ENCODE results near the gene RHBDD3. TPM values are rescaled to one million over a fixed set of nuclear protein-coding genes. Genes with fewer than 3 reads are reported as not detected.
A peak's percentile ranks its signal among the peaks of the same experiment; 100 is the strongest.

The RHBDD3 gene
- total RNA-seq, 1 donor from 2014 or later = 35.6 TPM

DNA sequence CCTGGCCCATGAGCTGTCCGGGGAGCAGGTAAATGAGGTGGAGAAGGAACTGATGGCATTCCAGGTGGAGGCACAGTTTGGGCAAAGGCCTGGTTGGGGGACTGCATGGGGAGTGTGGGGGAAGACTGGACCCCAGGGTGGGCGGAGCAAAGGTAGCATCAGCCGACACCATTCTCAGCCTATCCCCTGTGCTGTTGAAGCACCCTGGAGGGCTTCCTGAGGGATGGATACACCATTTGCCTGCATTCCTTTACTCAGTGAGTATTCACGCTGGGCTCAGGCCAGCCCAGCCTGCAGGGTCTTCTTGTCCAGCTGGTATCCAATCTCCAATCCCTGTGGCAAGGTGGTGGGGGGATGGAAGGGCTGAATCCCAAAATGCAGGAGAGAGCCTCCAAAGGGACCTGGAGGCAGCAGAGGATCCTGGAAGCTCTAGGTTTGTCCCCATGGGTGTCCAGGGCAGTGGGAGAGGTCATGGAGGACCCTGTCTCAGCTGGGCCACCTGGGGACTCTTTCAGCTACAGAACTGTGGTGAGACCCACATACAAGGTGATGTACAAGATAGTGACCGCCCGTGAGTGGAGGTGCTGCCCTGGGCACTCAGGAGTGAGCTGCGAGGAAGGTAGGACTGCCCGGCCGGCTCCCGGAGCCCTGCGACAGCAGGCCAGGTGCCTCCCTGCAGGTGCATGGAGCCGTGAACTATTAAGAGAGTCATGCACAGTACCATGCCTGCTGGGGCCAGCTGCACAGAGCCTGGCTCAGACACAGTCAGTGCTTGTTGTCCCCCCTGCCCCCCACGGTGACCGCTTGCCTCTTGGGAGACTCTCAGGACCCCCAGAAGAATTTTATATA is 52.5 kb downstream of the RHBDD3 start:
- H2AFZ ChIP-seq (ENCODE audit: low read depth, low read length) = no peak overlapping the region
- Mint-ChIP-seq H3K4me1 (ENCODE audit: low read depth, unreplicated experiment) (no peaks in the 10 kb centered on the region), H3K27ac (ENCODE audit: unreplicated experiment) (no peak overlapping the region), H3K4me3 (ENCODE audit: unreplicated experiment) (peak overlapping the region; percentile 20), H3K27me3 (ENCODE audit: low read depth, unreplicated experiment) (peaks cover 51% of the 10 kb centered on the region), H3K36me3 (ENCODE audit: low read depth, unreplicated experiment) (no peaks in the 10 kb centered on the region), H3K9me3 (ENCODE audit: unreplicated experiment) (no peaks in the 10 kb centered on the region)
- H3K4me2 ChIP-seq (ENCODE audit: low read length) = no peak overlapping the region
- H3K27me3 ChIP-seq (ENCODE audit: insufficient read depth, low read length) = peaks cover 2% of the 10 kb centered on the region
- H3K27ac ChIP-seq (ENCODE audit: low read depth, low read length) = no peak overlapping the region
- H3K4me3 ChIP-seq (ENCODE audit: insufficient read depth, low read depth, low read length) = no peak overlapping the region
- TF ChIP-seq EZH2 (IDR thresholded peaks at IDR 0.05; ENCODE audit: insufficient read depth, low read length) = no peak
- TF ChIP-seq, protein P1, sequence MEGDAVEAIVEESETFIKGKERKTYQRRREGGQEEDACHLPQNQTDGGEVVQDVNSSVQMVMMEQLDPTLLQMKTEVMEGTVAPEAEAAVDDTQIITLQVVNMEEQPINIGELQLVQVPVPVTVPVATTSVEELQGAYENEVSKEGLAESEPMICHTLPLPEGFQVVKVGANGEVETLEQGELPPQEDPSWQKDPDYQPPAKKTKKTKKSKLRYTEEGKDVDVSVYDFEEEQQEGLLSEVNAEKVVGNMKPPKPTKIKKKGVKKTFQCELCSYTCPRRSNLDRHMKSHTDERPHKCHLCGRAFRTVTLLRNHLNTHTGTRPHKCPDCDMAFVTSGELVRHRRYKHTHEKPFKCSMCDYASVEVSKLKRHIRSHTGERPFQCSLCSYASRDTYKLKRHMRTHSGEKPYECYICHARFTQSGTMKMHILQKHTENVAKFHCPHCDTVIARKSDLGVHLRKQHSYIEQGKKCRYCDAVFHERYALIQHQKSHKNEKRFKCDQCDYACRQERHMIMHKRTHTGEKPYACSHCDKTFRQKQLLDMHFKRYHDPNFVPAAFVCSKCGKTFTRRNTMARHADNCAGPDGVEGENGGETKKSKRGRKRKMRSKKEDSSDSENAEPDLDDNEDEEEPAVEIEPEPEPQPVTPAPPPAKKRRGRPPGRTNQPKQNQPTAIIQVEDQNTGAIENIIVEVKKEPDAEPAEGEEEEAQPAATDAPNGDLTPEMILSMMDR (IDR thresholded peaks at IDR 0.05; ENCODE audit: insufficient read depth, low read depth, low read length) = no peak
- no peaks in the 10 kb centered on the region for H3K9me3 ChIP-seq (ENCODE audit: insufficient read depth, low read depth, low read length)
- H3K79me2 ChIP-seq (ENCODE audit: insufficient read depth, low read length) = no peaks in the 10 kb centered on the region
- FAIRE-seq (no peak), DNase-seq (ENCODE audit: low read depth) (no peak)
- H3K4me1 ChIP-seq (ENCODE audit: insufficient read depth, low read length) = no peaks in the 10 kb centered on the region
- H3K36me3 ChIP-seq (ENCODE audit: insufficient read depth, low read length) = no peaks in the 10 kb centered on the region
- H4K20me1 ChIP-seq (ENCODE audit: insufficient read depth, low read length) = no peaks in the 10 kb centered on the region
- no peak overlapping the region for H3K9ac ChIP-seq (ENCODE audit: low read length)

DNA sequence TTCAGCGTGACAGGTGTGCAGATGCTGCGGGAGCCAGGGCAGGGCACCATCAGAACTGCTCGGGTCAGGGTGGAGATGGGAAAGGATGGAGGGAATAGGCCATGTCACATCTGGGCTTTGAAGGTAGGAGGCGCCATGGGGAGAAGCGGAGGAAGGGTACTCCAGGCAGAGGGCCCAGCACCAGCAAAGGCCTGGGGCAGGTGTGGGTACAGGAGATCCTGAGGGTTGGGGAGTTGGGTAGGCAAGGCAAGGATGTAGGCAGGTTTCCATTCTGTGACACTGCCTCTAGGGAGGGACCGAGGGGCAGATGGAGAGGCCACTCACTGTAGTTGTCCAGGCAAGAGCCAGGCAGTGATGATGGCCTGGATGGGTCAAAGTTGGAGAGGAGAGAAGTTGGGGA is 53.5 kb downstream of the RHBDD3 start:
- no peak for FAIRE-seq

More for the DNA sequence above, 53.5 kb downstream of the RHBDD3 start:
- H3K4me1 ChIP-seq (ENCODE audit: insufficient read depth, low read length) = no peaks in the 10 kb centered on the region
- H3K27me3 Mint-ChIP-seq (ENCODE audit: low read depth, unreplicated experiment) = peaks cover 43% of the 10 kb centered on the region
- H3K27ac Mint-ChIP-seq (ENCODE audit: unreplicated experiment) = no peak overlapping the region
- no peaks in the 10 kb centered on the region for H3K36me3 Mint-ChIP-seq (ENCODE audit: low read depth, unreplicated experiment)
- H3K4me2 ChIP-seq (ENCODE audit: low read length) = no peak overlapping the region
- H3K9me3 Mint-ChIP-seq (ENCODE audit: unreplicated experiment) = no peaks in the 10 kb centered on the region
- peaks cover 2% of the 10 kb centered on the region for H3K27me3 ChIP-seq (ENCODE audit: insufficient read depth, low read length)
- no peak for DNase-seq (ENCODE audit: low read depth)
- no peak overlapping the region for H3K4me3 ChIP-seq (ENCODE audit: insufficient read depth, low read depth, low read length)
- TF ChIP-seq, protein P1 (IDR thresholded peaks at IDR 0.05; ENCODE audit: insufficient read depth, low read depth, low read length) = no peak
- TF ChIP-seq EZH2 (IDR thresholded peaks at IDR 0.05; ENCODE audit: insufficient read depth, low read length) = no peak
- no peaks in the 10 kb centered on the region for H3K9me3 ChIP-seq (ENCODE audit: insufficient read depth, low read depth, low read length)
- no peak overlapping the region for H3K4me3 Mint-ChIP-seq (ENCODE audit: unreplicated experiment)
- no peak overlapping the region for H2AFZ ChIP-seq (ENCODE audit: low read depth, low read length)
- no peak overlapping the region for H3K27ac ChIP-seq (ENCODE audit: low read depth, low read length)
- H4K20me1 ChIP-seq (ENCODE audit: insufficient read depth, low read length) = no peaks in the 10 kb centered on the region
- H3K79me2 ChIP-seq (ENCODE audit: insufficient read depth, low read length) = no peaks in the 10 kb centered on the region
- H3K36me3 ChIP-seq (ENCODE audit: insufficient read depth, low read length) = no peaks in the 10 kb centered on the region
- no peak overlapping the region for H3K9ac ChIP-seq (ENCODE audit: low read length)
- no peaks in the 10 kb centered on the region for H3K4me1 Mint-ChIP-seq (ENCODE audit: low read depth, unreplicated experiment)
